GM19328 (cell line): ENCODE results near the gene UBE2H.

Experiments
- ATAC-seq: cut with Tn5 transposase; IDR thresholded peaks from one replicate; pipeline ENCODE4 v1.9.1; 2021; ENCODE audit warnings: mild to moderate bottlenecking, moderate library complexity; ENCODE audit not compliant: unreplicated experiment

UBE2H gene

GRCh38 chr7:129950933-129951225 lies 1.9 kb downstream of the UBE2H start:
- no peak for ATAC-seq

GRCh38 chr7:129950191-129950932 lies 2.4 kb downstream of the UBE2H start:
- ATAC-seq, result no peak

GRCh38 chr7:129949292-129950133 lies 3.2 kb downstream of the UBE2H start:
- ATAC-seq, result no peak

GRCh38 chr7:129948877-129949291 lies 3.9 kb downstream of the UBE2H start:
- ATAC-seq, result peak; percentile 55

GRCh38 chr7:129948338-129948737 lies 4.4 kb downstream of the UBE2H start:
- ATAC-seq, result no peak

DNA sequence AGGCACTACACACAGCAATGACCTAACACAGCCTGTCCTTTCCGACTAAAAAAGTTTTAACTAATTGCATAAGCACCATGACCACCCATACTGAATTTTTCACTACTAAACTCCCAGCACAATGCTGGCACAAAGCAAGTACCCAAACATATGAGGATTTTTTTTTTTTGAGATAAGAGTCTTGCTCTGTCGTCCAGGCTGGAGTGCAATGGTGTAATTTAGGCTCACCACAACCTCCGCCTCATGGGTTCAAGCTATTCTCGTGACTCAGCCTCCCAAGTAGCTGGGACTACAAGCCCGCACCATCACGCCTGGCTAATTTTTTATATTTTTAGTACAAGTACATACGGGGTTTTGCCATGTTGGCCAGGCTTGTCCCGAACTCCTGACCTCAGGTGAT lies 5.1 kb downstream of the UBE2H start:
- no peak for ATAC-seq

GRCh38 chr7:129947049-129947448 lies 5.7 kb downstream of the UBE2H start:
- ATAC-seq, result no peak

DNA sequence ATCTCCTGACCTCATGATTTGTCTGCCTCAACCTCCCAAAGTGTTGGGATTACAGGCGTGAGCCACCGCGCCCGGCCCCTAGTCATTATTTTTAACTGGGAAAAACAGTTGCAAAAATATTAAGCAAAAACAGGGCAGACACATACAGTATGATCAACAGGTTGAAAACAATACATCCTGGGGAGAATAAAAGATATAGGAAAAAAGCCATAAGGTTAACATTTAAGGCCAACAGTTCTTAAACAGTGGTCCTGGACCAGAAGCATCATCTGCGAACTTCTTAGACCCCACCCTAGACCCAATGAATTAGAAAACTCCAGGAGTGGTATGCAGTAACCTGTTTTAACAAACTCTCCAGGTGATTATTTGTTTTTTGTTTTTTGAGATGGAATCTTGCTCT lies 6.5 kb downstream of the UBE2H start:
- no peak for ATAC-seq

DNA sequence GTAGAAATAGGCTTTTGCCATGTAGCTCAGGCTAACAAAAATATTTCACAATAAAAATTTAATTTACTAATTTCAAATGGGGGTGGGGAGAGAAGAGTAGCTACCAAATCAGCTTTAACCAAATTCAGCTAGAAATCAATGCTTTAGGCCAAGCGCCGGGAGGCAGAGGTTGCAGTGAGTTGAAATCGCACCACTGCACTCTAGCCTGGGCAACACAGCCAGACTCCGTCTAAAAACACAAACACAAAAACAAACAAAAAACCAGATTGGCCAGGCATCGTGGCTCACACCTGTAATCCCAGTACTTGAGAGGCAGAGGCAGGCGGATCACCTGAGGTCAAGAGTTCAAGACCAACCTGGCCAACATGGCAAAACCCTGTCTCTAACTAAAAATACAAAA lies 9.4 kb downstream of the UBE2H start:
- no peak for ATAC-seq

GRCh38 chr7:129940329-129940728 lies 12.4 kb downstream of the UBE2H start:
- ATAC-seq, result no peak

- no peak for ATAC-seq
These were observed 12.9 kb downstream of the UBE2H start for GRCh38 chr7:129939881-129940280.

GRCh38 chr7:129933627-129934026 lies 19.1 kb downstream of the UBE2H start:
- no peak for ATAC-seq

DNA sequence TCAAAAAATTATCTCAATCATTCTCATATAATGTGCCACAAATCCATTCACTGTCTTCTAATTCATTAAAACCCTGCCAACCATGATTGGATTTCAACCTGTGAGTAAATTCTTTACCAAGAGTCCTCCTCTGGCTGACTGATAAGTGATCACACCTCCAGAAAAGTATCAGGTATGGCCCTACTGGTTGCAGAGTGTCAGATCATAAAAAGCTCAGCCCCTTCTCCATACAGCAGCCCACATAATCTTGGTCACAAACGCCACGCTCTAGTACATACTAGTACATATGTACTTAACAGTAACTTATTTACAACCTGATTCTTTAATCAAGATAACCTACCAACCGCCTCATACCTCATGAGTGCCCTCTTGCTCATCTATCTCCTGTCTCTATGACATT lies 26.1 kb downstream of the UBE2H start:
- ATAC-seq, result no peak

DNA sequence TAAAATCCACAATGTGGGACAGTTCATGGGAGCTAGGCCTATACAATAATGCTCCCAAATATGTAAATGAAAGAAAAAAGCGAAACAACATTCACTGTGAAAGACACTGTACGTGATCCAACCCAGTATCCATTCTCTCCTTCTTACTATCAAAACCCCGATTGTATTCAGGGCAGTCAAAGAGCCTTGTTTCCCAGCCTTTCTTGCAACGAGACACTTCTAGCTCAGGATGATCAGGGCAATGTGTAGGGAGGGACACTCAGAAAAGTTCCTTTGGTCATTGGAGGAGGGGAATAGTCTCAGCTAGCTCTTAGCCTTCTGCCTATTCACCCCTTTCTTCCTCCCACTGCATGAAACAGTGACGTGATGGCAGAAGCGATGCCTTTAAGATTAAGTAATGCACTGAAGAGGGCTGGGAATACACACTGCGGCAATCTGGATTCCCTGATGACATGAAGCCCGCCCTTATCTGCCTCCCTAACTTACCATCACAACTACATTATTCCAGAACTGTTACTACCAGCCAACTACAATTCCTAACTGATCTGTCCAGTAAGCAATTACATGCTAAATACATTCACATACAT lies 27.3 kb downstream of the UBE2H start:
- ATAC-seq, result no peak

GRCh38 chr7:129924602-129925001 lies 28.2 kb downstream of the UBE2H start:
- ATAC-seq, result no peak

- no peak for ATAC-seq
These were observed 29.1 kb downstream of the UBE2H start for GRCh38 chr7:129923709-129924108.

DNA sequence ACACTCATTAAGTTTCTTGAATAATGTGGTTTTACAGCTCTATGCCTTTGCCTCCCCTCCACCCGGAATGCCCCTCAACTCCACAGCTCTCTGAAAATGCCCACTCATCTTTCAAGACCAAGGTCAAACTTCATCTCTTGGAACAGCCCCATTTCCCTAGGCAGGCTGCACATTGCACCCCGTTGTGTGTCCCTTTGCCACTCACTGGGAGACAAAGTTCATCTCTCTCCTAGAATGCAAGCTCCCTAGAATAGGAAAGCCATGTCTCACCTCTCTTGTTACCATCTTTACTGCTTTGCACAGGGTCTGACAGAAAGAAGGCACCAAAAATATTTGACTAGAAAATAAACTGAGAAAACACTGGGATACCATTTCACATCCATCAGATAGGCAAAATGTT lies 33.3 kb downstream of the UBE2H start:
- ATAC-seq, result no peak

DNA sequence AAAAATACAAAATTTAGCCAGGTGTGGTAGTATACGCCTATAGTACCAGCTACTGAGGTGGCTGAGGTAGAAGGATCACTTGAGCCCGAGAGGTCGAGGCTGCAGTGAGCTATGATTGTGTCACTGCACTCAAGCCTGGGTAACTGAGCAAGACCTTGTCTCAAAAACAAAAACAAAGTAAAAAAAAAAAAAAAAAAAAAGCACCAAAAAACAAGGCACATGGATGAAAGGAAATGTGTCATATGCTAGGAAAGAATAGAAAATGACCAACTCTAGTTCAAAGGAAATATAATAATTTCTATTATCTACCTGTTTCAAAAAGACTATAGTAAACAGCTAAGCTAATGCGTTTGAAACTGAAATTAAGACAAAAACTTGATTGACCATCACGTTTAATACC lies 33.8 kb downstream of the UBE2H start:
- no peak for ATAC-seq

DNA sequence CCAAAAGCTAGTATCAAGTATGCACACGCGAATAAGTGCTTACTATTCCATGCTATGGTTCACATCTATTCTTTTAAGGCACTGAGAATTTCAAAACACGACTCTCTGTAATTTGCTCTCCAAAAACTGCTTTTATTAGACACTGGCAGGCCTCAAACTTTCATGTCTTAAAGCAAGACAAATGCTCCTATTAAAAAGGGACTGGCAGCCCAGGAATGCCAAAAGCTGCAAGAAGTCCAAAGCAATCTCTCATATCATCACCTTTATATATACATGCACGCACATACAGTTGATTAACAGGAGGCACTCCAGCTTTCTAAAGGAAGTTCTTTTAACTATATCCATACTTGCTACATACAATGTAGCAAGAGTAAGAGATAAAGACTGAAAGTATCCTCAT lies 34.8 kb downstream of the UBE2H start:
- ATAC-seq, result no peak

GRCh38 chr7:129914536-129915272 lies 38.1 kb downstream of the UBE2H start:
- ATAC-seq, result no peak

GRCh38 chr7:129913428-129913827 lies 39.3 kb downstream of the UBE2H start:
- no peak for ATAC-seq
